Muscle layer of duodenum (tissue), 2 donors: Measurements from ENCODE around the gene IGFBP4.
A peak's percentile ranks its signal among the peaks of the same experiment; 100 is the strongest.

Source experiments
- H3K27ac ChIP-seq: one replicate; pipeline ENCODE4 v1.7.0; 2013; ENCODE audit warnings: mild to moderate bottlenecking, low read length
- H3K27me3 ChIP-seq: one replicate; pipeline ENCODE4 v1.7.0; 2013; ENCODE audit warnings: low read depth, mild to moderate bottlenecking, control low read depth, low read length
- H3K36me3 ChIP-seq, 2 donors: one replicate each; pipeline ENCODE4 v1.7.0; 2013; ENCODE audit warnings: low read length in 2 of 2, control low read depth in 1 of 2, mild to moderate bottlenecking in 1 of 2; ENCODE audit not compliant: insufficient read depth in 2 of 2, control insufficient read depth in 1 of 2
- H3K4me1 ChIP-seq, 2 donors: one replicate each; pipeline ENCODE4 v1.7.0; 2013; ENCODE audit warnings: low read length in 2 of 2, mild to moderate bottlenecking in 2 of 2, control low read depth in 1 of 2, moderate library complexity in 1 of 2; ENCODE audit not compliant: insufficient read depth in 2 of 2, control insufficient read depth in 1 of 2
- H3K4me3 ChIP-seq, 2 donors: one replicate each; pipeline ENCODE4 v1.7.0; 2013; ENCODE audit warnings: low read length in 2 of 2, low read depth in 1 of 2, mild to moderate bottlenecking in 1 of 2
- H3K9me3 ChIP-seq, 2 donors: one replicate each; pipeline ENCODE4 v1.7.0; 2013; ENCODE audit warnings: low read length in 2 of 2, control low read depth in 1 of 2, mild to moderate bottlenecking in 1 of 2; ENCODE audit not compliant: control insufficient read depth in 1 of 2
- donor health status: healthy.

Gene IGFBP4

DNA sequence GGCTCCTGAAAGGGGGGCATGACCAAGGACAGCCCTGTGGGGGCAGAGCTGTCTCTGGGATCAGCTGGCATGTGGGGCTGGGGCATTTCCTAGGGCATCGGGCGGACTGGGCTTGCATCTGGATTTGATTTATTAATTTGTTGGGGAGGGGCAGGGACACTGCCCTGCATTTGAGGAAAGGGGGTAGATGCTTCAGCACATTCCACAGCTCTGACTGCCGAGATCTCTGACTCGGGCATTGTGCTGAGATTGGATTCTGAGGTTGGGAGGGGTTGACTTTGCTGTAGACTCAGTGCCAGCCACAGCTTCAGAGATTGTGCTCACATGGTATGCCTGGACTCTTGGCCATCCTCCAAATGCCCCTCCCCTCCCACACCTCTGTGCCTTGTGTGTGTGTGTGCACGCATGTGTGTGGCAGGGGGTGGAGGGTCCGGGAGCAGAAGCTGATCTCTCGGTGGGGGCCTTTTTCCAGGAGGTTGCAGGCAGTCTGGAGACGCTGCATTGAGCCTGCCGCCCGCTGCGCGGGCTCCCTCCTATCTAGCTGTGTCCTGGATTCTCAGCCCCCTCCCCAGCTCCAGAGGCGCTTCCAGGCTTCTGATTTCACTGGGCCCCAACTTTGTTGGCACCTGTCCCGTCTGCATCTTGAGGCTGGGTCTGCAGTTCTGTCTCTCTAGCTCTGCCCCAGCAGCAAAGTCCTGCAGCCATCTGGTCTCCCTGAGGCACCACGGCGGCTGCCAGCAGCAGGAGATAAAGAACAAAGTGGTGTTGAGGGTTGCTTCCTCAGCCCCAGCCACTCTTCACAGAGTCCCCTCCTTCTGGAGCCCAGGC, 14.9 kb downstream of the IGFBP4 start:
- Histone ChIP-seq H3K4me3 (peak overlapping the region in 1 of 2 donors; percentile 13), H3K36me3 (peaks cover 39% of the 10 kb centered on the region in 2 donors), H3K27ac (no peak overlapping the region), H3K9me3 (no peaks in the 10 kb centered on the region), H3K27me3 (no peaks in the 10 kb centered on the region), H3K4me1 (peaks cover 29 to 90% of the 10 kb centered on the region in 2 donors)

DNA sequence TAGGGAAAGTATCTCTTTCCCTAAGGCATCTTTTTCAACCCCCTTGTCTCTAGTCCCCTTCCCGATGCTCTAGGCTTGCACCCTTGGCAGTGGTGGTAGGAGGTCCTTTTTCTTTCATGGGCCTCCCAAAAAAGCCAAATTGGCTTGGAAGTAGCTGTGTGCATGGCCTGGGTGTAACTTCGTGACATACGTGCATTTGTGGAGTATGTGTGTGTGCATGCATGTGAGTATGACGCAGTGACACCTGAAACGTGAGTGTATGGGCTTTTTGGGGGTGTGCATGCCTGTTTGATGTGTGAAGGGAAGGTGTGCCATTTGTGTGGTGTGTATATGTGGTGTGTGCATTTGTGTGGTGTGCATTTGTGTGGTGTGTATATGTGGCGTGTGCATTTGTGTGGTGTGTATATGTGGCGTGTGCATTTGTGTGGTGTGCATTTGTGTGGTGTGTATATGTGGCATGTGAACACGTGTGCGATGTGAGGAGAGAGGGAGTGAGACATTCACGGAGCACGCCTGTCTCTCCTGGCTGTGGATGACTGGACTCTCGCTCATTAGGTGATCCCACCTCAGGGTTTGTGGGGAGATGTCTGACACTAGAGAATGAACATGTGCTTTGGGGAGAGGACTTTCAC, 15.7 kb downstream of the IGFBP4 start:
- Histone ChIP-seq H3K27me3 (no peaks in the 10 kb centered on the region), H3K4me3 (no peak overlapping the region), H3K27ac (no peak overlapping the region), H3K9me3 (no peaks in the 10 kb centered on the region), H3K36me3 (peaks cover 31 to 32% of the 10 kb centered on the region in 2 donors), H3K4me1 (peaks cover 29 to 90% of the 10 kb centered on the region in 2 donors)

DNA sequence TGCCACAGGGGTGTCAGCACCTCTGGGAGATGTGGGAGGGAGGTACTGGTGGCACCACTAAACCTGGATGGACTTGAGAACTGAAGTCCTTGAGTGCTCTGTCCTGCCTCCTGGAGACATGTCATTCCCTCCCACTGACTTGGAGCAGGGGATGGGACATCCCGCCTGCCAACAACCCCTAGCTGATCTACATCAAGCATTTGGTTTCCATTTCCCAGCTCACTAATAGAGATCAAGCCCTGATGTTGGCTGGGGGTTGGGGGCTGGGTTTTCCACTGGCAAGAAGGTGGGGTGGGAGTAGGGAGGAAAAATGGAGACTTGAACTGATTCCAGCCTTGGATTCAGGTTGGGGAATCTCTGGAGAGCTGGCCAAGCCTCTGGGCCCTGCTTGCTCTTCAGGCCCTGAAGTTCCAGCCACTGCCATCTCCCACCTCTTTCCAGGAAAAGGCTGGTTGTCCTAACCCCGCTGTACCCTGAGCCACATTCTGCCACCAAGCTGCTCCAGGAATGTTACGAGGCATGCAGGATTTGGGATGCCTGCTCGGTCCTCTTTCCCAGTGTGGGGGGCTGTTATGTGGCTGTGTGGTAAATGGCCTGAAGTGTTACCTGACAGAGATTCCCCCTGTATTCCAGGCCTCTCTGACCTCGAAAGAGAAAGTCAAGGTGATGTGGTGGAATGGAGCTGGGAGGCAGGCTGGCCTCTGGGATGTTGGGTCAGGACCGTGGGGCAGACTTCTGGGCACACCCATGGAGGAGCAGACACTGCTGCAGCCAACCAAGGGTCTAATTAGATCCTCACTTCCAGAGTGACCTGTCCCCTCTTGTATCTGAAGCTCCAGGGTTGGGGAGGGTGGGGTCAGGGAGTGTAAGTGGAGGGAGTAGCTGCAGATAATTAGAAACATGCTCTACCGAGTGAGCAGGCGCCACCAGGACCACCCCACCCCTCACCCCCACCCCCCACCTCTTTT, 16.7 kb downstream of the IGFBP4 start:
- Histone ChIP-seq H3K27me3 (no peaks in the 10 kb centered on the region), H3K4me1 (peaks cover 29 to 87% of the 10 kb centered on the region in 2 donors), H3K36me3 (peaks cover 22 to 23% of the 10 kb centered on the region in 2 donors), H3K27ac (no peak overlapping the region), H3K9me3 (no peaks in the 10 kb centered on the region), H3K4me3 (no peak overlapping the region)

DNA sequence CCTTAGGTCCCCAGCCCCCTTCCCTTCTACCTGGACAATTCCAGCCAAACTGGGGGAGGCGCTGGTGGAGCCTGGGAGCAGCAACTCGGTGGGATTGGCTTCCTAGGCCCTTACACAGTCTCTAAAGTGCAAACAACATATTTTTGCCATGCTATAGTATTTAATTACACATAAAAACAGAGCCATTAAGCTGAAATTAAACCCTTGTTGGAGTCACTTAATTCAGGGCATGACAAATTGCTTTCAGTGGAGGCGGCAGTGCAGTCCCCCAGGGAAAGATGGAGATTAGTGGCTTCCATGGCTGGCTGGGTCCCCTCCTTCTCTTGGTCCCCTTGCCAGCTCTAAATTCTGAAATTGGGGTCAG, 17.3 kb downstream of the IGFBP4 start:
- Histone ChIP-seq H3K9me3 (no peaks in the 10 kb centered on the region), H3K27me3 (no peaks in the 10 kb centered on the region), H3K4me3 (no peak overlapping the region), H3K36me3 (peaks cover 22% of the 10 kb centered on the region in 2 donors), H3K27ac (no peak overlapping the region), H3K4me1 (peaks cover 29 to 83% of the 10 kb centered on the region in 2 donors)

DNA sequence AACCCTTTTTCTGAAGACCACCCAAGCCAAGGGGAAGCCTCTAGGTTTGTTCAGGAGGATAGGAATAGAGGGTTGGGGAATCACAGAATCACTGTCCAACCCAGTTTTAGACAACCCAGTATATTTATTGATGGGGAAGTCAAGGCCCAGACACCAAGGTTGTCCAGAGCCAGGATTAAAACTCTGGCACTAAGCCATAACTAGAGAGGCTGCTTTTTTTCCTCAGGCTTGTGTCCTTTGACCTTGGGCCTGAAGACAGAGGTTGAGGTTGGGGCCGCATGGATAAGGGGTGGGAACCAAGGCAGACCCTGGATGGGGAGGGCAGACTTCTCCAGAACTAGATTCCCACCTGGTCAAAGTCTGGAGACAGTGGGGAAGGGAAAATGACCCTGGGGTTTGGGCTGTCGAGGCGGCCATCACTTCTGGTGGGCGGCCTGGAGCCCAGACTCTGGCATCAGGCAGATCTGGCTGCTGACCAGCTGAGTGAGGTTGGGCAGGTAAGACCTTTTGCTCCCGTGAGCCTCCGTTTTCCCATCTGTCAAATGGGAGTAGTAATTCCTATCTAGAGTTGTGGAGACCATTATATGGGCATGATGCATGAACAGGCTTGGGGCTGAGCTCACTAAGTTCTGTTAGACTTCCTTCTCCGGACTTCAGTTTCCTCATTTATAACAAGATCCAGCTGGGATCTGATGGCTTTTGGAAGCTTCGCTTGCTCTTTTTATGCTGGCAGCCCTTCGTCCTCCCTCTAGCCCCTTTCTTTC, 17.9 kb downstream of the IGFBP4 start:
- Histone ChIP-seq H3K4me1 (peaks cover 29 to 78% of the 10 kb centered on the region in 2 donors), H3K9me3 (no peaks in the 10 kb centered on the region), H3K4me3 (no peak overlapping the region), H3K27ac (peak overlapping the region; percentile 16), H3K27me3 (no peaks in the 10 kb centered on the region), H3K36me3 (peaks cover 17% of the 10 kb centered on the region in 2 donors)

DNA sequence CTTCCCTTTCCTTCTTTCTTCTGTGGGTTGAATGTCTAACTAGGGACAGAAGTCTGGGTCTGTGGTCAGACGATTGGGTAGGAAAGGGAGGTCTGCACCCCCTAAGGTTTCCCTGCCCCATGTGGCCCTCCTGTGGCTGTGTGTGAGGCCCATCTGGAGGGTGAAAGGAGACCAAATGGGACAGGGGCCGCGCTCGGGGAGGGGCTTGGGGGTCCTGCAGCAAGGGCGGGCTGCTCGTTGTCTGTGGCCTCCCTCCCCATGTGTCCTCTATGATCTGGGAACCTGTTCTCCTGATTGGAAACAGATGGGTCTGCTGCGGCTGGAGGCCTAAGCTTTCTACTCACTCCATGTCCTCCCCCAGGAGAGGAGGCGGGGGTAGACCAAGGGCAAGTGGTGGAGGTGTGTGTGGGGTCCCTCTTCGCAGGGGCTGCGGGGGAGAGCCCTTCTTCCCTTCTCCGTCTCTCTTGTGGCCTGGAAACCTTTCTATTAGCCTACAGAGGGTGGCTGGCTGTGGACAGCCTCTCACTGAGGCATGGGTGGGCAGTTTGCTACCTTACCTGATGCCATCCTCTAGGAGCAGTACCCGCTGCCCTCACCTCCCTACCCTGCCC, 18.6 kb downstream of the IGFBP4 start:
- Histone ChIP-seq H3K27me3 (no peaks in the 10 kb centered on the region), H3K27ac (peak overlapping the region; percentile 16), H3K36me3 (peaks cover 10 to 11% of the 10 kb centered on the region in 2 donors), H3K4me3 (peak overlapping the region in 1 of 2 donors; percentile 3), H3K9me3 (no peaks in the 10 kb centered on the region), H3K4me1 (peaks cover 24 to 71% of the 10 kb centered on the region in 2 donors)

DNA sequence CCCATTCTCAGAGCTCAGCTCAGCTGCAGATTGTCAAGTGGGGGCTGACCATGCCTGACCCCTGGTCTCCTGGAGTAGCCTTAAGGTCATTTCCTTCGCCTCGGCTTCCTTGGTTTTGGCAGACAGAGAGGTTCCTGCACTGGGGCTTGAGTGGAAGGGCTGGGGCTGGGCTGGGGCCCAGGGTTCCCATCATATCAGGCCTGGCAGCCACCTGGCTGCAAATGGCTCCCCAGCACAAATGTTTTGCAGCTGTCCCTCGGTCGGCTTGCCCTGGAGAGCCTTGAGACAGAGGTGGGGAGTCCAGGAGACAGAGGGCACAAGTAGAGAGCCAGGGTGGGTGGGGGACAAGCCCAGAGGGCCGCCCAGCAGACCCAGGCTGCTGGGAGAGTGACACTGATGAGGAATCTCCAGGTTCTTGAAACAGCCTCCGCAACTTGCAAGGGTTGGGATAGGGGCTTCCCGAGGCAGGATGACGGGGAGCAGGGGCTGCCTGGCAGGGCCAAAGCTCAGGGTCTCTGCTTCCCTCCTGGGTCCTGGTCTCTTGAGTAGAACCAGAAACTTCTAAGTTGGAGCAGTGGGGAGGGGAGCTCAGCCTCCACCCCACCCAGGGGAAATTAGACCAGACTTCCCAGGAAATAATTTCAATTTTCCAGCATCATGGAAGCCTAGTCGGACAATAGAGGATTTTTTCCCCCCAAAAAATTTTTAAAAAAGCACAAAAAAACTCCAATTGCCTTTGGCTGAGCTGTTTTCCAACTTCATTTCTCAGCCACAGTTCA, 19.3 kb downstream of the IGFBP4 start:
- Histone ChIP-seq H3K27me3 (no peaks in the 10 kb centered on the region), H3K4me3 (peak overlapping the region in 1 of 2 donors; percentile 3), H3K9me3 (no peaks in the 10 kb centered on the region), H3K4me1 (peaks cover 19 to 64% of the 10 kb centered on the region in 2 donors), H3K36me3 (peaks cover 4% of the 10 kb centered on the region in 2 donors), H3K27ac (no peak overlapping the region)

DNA sequence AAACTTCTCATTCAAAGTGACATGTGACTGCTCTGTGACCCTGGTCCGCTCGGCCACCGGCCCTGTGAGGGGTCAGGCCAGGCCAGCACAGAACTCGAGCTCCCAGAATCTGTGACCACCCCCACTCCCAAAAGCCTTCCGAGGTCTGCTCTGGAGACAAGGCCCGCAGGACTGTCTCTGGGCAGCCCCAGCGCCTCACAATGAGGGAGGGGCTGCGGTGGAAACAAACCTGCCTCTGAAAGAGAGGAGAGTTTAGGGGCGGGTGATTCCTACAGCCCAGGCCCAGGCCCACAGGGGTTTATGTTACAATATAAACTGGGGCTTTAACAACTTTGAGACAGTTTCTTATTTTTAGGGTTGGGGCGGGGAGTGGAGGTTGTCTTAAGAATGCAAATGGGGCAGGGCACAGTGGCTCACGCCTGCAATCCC, 19.9 kb downstream of the IGFBP4 start:
- H3K27me3 ChIP-seq, result no peaks in the 10 kb centered on the region
- H3K9me3 ChIP-seq, result no peaks in the 10 kb centered on the region
- no peak overlapping the region for H3K27ac ChIP-seq
- H3K4me3 ChIP-seq, result no peak overlapping the region
- H3K4me1 ChIP-seq, result peaks cover 15 to 58% of the 10 kb centered on the region in 2 donors
- H3K36me3 ChIP-seq, result no peaks in the 10 kb centered on the region

DNA sequence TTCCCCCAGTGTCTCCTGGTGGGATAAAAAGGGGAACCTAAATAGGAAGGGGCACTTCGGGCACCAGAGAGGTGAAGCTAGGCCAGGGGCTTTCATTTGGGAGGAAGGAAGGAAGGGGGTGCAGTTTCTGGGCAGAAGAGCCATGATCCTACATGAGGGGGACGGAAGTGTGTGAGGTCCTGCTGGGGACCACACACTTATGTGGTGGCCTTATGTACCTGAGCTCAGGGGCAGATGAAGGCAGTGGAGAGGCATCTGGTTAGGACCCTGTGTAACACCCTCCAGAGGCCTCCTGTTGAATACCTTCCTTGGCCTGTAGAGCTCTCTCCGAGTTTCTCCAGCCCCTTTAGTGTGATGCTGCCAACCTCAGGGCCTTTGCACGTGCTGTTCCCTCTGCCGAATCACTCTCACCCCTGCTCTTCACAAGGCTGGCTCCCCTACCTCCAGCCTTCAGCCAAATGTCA, 21.2 kb downstream of the IGFBP4 start:
- Histone ChIP-seq H3K27me3 (no peaks in the 10 kb centered on the region), H3K36me3 (no peaks in the 10 kb centered on the region), H3K4me1 (peaks cover 15 to 45% of the 10 kb centered on the region in 2 donors), H3K4me3 (no peak overlapping the region), H3K9me3 (no peaks in the 10 kb centered on the region), H3K27ac (no peak overlapping the region)
